Psoas muscle (tissue), 8 donors: Measurements from ENCODE around the gene TSPAN11. TPM values are rescaled to one million over a fixed set of nuclear protein-coding genes. Genes with fewer than 3 reads are reported as not detected.

Experiments
- ATAC-seq, 4 donors: fragments of 200-7000 bp; cut with Tn5 transposase; one replicate each; pipeline ENCODE4 v1.9.1; 2020; ENCODE audit warnings: moderate library complexity in 3 of 4, mild to moderate bottlenecking in 2 of 4
- DNase-seq, 2 donors: peaks; one replicate each; pipeline ENCODE4 v3.0.0-alpha.2; 2020
- H3K27ac ChIP-seq: fragments of 200-600 bp; one replicate; pipeline ENCODE4 v1.8.0; 2022
- H3K27me3 ChIP-seq, 3 donors: fragments of 200-600 bp in 1 of 3; one replicate each; pipeline versions ENCODE4 v1.6.1 to v1.8.0; 2013 to 2022; ENCODE audit warnings: low read length in 2 of 3, mild to moderate bottlenecking in 2 of 3, moderate library complexity in 1 of 3; ENCODE audit not compliant: insufficient read depth in 3 of 3
- H3K36me3 ChIP-seq, 2 donors: fragments of 200-600 bp in 1 of 2; one replicate each; pipeline versions ENCODE4 v1.6.1 to v1.8.0; 2013 to 2022; ENCODE audit warnings: low read depth in 1 of 2, mild to moderate bottlenecking in 1 of 2, moderate library complexity in 1 of 2; ENCODE audit not compliant: insufficient read depth in 1 of 2
- H3K4me1 ChIP-seq: fragments of 200-600 bp; one replicate; pipeline ENCODE4 v1.8.0; 2022
- H3K4me3 ChIP-seq: fragments of 200-600 bp; one replicate; pipeline ENCODE4 v1.8.0; 2022; ENCODE audit warnings: mild to moderate bottlenecking
- H3K9me3 ChIP-seq: fragments of 200-600 bp; one replicate; pipeline ENCODE4 v1.8.0; 2022
- WGBS, 3 donors: extraction: QIAGEN DNeasy Blood & Tissue Kit; methylation state at CpG; one replicate each; pipeline versions ENCODE4 v1.1.6 to v1.1.7; 2013; 5-methylcytosine and 5-hydroxymethylcytosine counted together
- intact Hi-C, 2 donors: fragments of 100-400 bp; cut with DNase I; formaldehyde crosslinking; loops; one replicate each; pipeline versions ENCODE4 v1.11.0 to v1.14.2; 2022
- polyA plus RNA-seq, 3 donors: library from polyadenylated mRNA; stranded (reverse); fragments of 200-250 nt; gene quantifications; one replicate each; pipeline ENCODE4 v1.2.3, GENCODE V29; 2013
- total RNA-seq, 4 donors: library from RNA; stranded (reverse); fragmentation: NEBNext Ultra II Directional in 2 of 4; extraction: Animal tissue kit (Norgen Biotek cat#: 25700) in 2 of 4; gene quantifications; one replicate each; pipeline versions ENCODE4 v1.2.1 to v1.2.4, GENCODE V29; 2021 to 2023
- TF ChIP-seq, protein P1 (sequence below): fragments of 200-600 bp; IDR thresholded peaks from one replicate; pipeline ENCODE4 v1.8.0; 2022; ENCODE audit warnings: antibody characterized with exemption
- donor health status: healthy with polysubstance abuse.
- donor health status: DM: no; HTN: no; CAD: no; lungs with moderate emphysema.
- donor health status: Bipolar disorder and iron deficiency.
- donor health status: healthy.
- donor health status: DM: yes; HTN: yes; CAD: no.
- donor health status: DM: no; HTN: no; CAD: no.
- donor health status: DM: no; HTN: no; CAD: no.
- donor health status: DM: yes; HTN: yes; CAD: no.

Gene TSPAN11
- total and polyA plus RNA-seq, 7 donors = 0.05 to 0.24 (median 0.14) TPM; not detected in 1

DNA sequence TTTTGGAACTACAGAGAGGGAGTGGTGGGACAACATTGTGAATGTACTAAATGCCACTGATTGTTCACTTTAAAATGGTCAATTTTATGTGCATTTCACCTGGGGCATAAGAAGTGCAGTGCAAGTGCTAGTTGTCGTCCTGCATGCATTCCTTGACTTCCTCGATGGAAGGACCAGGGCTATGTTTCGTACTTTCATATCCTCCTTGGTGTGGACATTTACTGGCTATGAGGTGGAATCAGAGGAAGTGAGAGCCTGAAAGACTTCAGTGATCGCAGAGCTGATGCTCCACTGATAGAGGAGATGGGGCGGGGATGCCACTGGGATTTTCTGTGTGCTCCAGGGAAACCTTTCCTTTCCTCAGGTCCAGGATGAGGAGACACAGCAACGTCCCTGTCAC is 93.0 kb downstream of the TSPAN11 start:
- WGBS, 3 donors = 88 to 95% (median 92%) methylated on average over 6 of the region's 6 CpGs
- Histone ChIP-seq H3K27me3 (peaks cover 0 to 2% (median 0%) of the 10 kb centered on the region in 3 donors), H3K36me3 (no peaks in the 10 kb centered on the region), H3K27ac (no peak overlapping the region), H3K9me3 (no peaks in the 10 kb centered on the region), H3K4me1 (no peaks in the 10 kb centered on the region), H3K4me3 (no peak overlapping the region)
- ATAC-seq = no peak
- intact Hi-C loops = no loop called here
- no peak for DNase-seq
- TF ChIP-seq, protein P1, sequence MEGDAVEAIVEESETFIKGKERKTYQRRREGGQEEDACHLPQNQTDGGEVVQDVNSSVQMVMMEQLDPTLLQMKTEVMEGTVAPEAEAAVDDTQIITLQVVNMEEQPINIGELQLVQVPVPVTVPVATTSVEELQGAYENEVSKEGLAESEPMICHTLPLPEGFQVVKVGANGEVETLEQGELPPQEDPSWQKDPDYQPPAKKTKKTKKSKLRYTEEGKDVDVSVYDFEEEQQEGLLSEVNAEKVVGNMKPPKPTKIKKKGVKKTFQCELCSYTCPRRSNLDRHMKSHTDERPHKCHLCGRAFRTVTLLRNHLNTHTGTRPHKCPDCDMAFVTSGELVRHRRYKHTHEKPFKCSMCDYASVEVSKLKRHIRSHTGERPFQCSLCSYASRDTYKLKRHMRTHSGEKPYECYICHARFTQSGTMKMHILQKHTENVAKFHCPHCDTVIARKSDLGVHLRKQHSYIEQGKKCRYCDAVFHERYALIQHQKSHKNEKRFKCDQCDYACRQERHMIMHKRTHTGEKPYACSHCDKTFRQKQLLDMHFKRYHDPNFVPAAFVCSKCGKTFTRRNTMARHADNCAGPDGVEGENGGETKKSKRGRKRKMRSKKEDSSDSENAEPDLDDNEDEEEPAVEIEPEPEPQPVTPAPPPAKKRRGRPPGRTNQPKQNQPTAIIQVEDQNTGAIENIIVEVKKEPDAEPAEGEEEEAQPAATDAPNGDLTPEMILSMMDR = no peak

DNA sequence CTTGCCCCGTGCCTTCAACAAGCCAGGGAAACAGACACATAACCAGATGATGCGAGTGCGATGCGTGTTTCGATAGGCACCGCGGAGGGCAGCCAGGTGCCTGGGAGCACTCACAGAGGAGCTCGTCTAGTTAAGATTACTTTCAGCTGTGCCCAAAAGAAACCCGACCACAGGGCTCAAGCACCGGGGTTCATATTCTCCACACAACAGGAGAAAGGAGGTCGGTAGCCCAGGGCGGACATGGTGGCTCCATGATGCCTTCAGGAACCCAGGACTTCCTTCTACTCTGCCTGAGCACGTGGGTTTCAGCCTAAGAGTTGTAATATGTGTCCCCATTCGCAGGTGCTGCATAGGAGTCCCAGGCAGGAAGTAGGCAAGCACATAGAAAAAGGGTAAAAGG is 93.4 kb downstream of the TSPAN11 start:
- TF ChIP-seq, protein P1 = no peak
- DNase-seq = no peak
- no peaks in the 10 kb centered on the region for H3K9me3 ChIP-seq
- WGBS, 3 donors = 76 to 82% (median 80%) methylated on average over 14 of the region's 14 CpGs
- H3K4me3 ChIP-seq = no peak overlapping the region
- peaks cover 0 to 2% (median 0%) of the 10 kb centered on the region in 3 donors for H3K27me3 ChIP-seq
- no peak overlapping the region for H3K27ac ChIP-seq
- no peak for ATAC-seq
- H3K36me3 ChIP-seq = no peaks in the 10 kb centered on the region
- intact Hi-C loops = no loop called here
- no peaks in the 10 kb centered on the region for H3K4me1 ChIP-seq

DNA sequence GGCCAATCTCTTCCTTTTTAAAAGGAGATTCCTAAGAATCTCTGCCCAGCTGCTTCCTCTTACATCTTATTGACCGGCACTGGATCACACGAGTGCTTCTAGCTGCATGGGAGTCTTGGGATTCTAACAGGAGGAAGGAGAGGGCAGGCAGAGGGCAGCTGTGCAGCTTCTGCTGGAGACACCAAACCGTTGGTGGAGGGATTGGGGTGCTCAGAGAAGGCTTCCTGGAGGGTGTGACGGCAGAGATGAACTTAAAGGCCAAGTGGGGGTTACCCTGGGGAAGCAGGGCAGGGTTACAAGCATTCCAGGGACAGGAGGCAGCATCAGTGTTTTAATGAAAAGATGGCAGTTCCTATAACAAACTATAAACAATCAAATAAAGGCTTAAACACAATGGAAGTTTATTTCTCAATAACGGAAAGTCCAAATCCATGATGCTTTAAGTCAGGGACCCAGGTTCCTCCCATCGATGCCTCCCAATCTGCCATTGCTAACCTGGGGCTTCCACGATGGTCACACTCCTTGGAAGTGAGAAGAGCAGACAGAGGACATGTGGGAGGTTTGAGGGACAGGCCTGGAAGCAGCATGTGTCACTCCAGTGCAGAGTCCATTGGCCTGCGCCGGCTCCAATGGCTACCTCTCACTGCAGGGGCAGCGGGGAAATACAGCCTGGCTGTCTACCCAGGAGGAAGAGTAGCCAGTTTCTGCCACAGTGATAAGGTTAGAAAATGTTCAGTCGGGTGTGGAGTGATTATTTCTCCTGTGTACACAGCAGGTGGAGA is 94.0 kb downstream of the TSPAN11 start:
- TF ChIP-seq, protein P1 = no peak
- intact Hi-C loops = no loop called here
- Histone ChIP-seq H3K27me3 (no peaks in the 10 kb centered on the region), H3K36me3 (no peaks in the 10 kb centered on the region), H3K9me3 (no peaks in the 10 kb centered on the region), H3K4me3 (no peak overlapping the region), H3K27ac (no peak overlapping the region), H3K4me1 (no peaks in the 10 kb centered on the region)
- no peak for ATAC-seq
- DNase-seq = no peak
- WGBS, 3 donors = 78 to 81% (median 79%) methylated on average over 11 of the region's 11 CpGs

DNA sequence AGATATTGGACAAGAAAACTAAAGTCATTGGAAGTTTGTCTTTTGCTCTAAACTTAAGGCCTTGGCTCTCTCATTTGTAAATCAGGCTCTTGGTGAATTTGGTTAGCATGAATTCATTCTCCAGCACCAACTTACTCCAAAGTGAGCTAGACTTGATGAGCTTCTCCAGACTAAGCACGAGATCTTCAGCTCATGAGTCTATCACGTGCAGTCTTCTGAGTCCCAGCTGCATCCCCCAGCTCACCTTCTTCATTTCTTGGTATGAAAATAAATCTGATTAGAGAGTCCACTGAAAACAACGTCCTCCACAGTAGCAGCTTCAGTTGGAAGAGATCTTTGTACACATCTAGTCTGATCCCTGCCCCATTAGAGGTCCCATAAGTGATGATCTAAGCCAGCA is 94.6 kb downstream of the TSPAN11 start:
- WGBS, 3 donors = 84 to 87% (median 87%) methylated on average over 3 of the region's 3 CpGs
- H3K4me1 ChIP-seq = no peaks in the 10 kb centered on the region
- TF ChIP-seq, protein P1 = no peak
- H3K36me3 ChIP-seq = no peaks in the 10 kb centered on the region
- H3K27ac ChIP-seq = no peak overlapping the region
- intact Hi-C loops = no loop called here
- no peaks in the 10 kb centered on the region for H3K9me3 ChIP-seq
- H3K4me3 ChIP-seq = no peak overlapping the region
- no peak for DNase-seq
- H3K27me3 ChIP-seq = no peaks in the 10 kb centered on the region
- ATAC-seq = no peak
